ENCODE measurements around the gene SLC6A20.

Gene SLC6A20

GRCh38 chr3:45777746-45778386 is 18.5 kb downstream of the SLC6A20 start:
- H3K27ac ChIP-seq, result no peak overlapping the region
- TF ChIP-seq, protein P1, sequence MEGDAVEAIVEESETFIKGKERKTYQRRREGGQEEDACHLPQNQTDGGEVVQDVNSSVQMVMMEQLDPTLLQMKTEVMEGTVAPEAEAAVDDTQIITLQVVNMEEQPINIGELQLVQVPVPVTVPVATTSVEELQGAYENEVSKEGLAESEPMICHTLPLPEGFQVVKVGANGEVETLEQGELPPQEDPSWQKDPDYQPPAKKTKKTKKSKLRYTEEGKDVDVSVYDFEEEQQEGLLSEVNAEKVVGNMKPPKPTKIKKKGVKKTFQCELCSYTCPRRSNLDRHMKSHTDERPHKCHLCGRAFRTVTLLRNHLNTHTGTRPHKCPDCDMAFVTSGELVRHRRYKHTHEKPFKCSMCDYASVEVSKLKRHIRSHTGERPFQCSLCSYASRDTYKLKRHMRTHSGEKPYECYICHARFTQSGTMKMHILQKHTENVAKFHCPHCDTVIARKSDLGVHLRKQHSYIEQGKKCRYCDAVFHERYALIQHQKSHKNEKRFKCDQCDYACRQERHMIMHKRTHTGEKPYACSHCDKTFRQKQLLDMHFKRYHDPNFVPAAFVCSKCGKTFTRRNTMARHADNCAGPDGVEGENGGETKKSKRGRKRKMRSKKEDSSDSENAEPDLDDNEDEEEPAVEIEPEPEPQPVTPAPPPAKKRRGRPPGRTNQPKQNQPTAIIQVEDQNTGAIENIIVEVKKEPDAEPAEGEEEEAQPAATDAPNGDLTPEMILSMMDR (conservative IDR thresholded peaks at IDR 0.05), result no peak

- TF ChIP-seq, protein P1 (conservative IDR thresholded peaks at IDR 0.05), result no peak
- no peak overlapping the region for H3K27ac ChIP-seq
Observed at GRCh38 chr3:45777111-45777745, 19.1 kb downstream of the SLC6A20 start.

- no peak overlapping the region for H3K27ac ChIP-seq
- TF ChIP-seq, protein P1 (conservative IDR thresholded peaks at IDR 0.05), result no peak
Observed at GRCh38 chr3:45776611-45777010, 19.7 kb downstream of the SLC6A20 start.

- no peak overlapping the region for H3K27ac ChIP-seq
- TF ChIP-seq, protein P1 (conservative IDR thresholded peaks at IDR 0.05), result no peak
Observed at GRCh38 chr3:45776301-45776595, 20.1 kb downstream of the SLC6A20 start.

DNA sequence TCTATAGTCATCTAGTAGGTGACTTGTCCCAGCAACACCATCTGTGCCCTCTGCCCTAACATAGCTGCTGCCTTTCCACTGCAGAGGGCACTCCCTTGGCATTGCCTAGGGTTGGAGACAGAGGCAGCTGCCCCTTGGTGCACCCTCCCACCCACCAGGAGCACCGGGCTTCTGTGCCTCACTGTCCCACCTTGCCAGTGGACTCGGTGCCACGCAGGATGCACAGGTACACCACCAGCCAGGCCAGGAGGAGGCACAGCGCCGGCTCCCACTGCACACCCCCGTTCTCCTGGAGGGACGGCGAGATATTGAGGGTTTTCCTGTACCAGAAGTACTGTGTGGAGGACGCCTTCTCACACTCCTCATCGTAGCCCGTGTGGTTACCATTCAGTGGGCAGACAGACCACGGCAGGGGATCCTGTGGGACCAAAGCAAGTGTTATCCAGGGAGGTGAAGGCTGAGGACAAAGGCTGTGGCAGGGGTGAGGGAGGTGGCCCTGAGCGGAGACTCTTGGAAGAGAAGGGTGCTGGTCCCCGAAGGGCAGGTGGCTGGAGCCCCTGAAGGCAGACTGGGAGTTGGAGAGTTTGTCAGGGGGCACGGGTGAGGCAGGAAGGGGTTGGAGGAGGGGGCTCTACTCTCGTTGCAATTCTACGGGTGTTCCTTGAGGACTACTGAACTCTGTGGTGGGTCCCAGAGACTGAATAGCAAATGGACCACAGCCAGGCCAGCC is 20.6 kb downstream of the SLC6A20 start:
- H3K27ac ChIP-seq, result no peak overlapping the region
- TF ChIP-seq, protein P1 (conservative IDR thresholded peaks at IDR 0.05), result no peak

GRCh38 chr3:45774581-45775521 is 21.5 kb downstream of the SLC6A20 start:
- H3K27ac ChIP-seq, result no peak overlapping the region
- TF ChIP-seq, protein P1 (conservative IDR thresholded peaks at IDR 0.05), result no peak

Measured in VCaP (cell line).